Smooth muscle cell (in vitro differentiated cells): ENCODE data around the gene ZBP1. TPM values are rescaled to one million over a fixed set of nuclear protein-coding genes. Genes with fewer than 3 reads are reported as not detected.

Experiments used
- DNase-seq: peaks from one replicate; lab custom pipeline; 2025; ENCODE audit not compliant: unreplicated experiment; lab: John Stamatoyannopoulos, UW
- H2AFZ ChIP-seq: fragments of 200-600 bp; sonication (generic); 2 replicates; pipeline ENCODE4 v1.6.0; 2016; ENCODE audit warnings: antibody characterized with exemption, low read depth, mild to moderate bottlenecking
- H3F3A ChIP-seq: fragments of 200-600 bp; sonication (generic); 2 replicates; pipeline ENCODE4 v1.6.0; 2017; ENCODE audit warnings: antibody characterized with exemption, low read depth
- H3K27ac ChIP-seq: fragments of 200-600 bp; sonication (generic); 2 replicates; pipeline ENCODE4 v1.5.1; 2016; ENCODE audit warnings: low read depth, mild to moderate bottlenecking
- H3K27me3 ChIP-seq: fragments of 200-600 bp; sonication (generic); 2 replicates; pipeline ENCODE4 v1.6.1; 2016; ENCODE audit warnings: low read depth, mild to moderate bottlenecking
- H3K36me3 ChIP-seq: fragments of 200-600 bp; sonication (generic); 2 replicates; pipeline ENCODE4 v1.5.1; 2016; ENCODE audit warnings: low read depth
- H3K4me1 ChIP-seq: fragments of 200-600 bp; sonication (generic); 2 replicates; pipeline ENCODE4 v1.5.1; 2016; ENCODE audit warnings: low read depth
- H3K4me2 ChIP-seq: fragments of 200-600 bp; sonication (generic); 2 replicates; pipeline ENCODE4 v1.6.0; 2016; ENCODE audit warnings: mild to moderate bottlenecking
- H3K4me3 ChIP-seq: fragments of 200-600 bp; sonication (generic); 2 replicates; pipeline ENCODE4 v1.5.1; 2016; ENCODE audit warnings: mild to moderate bottlenecking
- H3K79me2 ChIP-seq: fragments of 200-600 bp; sonication (generic); 2 replicates; pipeline ENCODE4 v1.6.0; 2016; ENCODE audit warnings: low read depth, mild to moderate bottlenecking
- H3K9ac ChIP-seq: fragments of 200-600 bp; sonication (generic); 2 replicates; pipeline ENCODE4 v1.6.0; 2016; ENCODE audit warnings: low read depth
- H3K9me3 ChIP-seq: fragments of 200-600 bp; sonication (generic); replicated peaks from 2 replicates; pipeline ENCODE4 v1.5.1; 2016; ENCODE audit warnings: low read depth
- H4K20me1 ChIP-seq: fragments of 200-600 bp; sonication (generic); 2 replicates; pipeline ENCODE4 v1.6.0; 2016; ENCODE audit warnings: low read depth
- WGBS: methylation state at CpG from one replicate; pipeline ENCODE4 v1.1.7; 2016; ENCODE audit warnings: low lambda C conversion rate; 5-methylcytosine and 5-hydroxymethylcytosine counted together
- polyA plus RNA-seq: library from polyadenylated mRNA; unstranded; fragments of >200 nt; fragmentation: Nextera tagmentation; extraction: Ambion mirVana; gene quantifications from 2 replicates; pipeline ENCODE4 v1.2.1, GENCODE V29; 2016
- total RNA-seq: library from RNA; depleted of rRNA; stranded (reverse); fragments of >200 nt; gene quantifications from 2 replicates; pipeline ENCODE4 v1.2.3, GENCODE V29; 2014
- TF ChIP-seq, protein P1 (sequence below): fragments of 200-600 bp; sonication (generic); IDR thresholded peaks from 2 replicates; pipeline ENCODE4 v1.5.1; 2017; ENCODE audit warnings: borderline replicate concordance, mild to moderate bottlenecking, antibody characterized with exemption; ENCODE audit not compliant: insufficient read depth, poor library complexity, severe bottlenecking

The ZBP1 gene
- total and polyA plus RNA-seq, 2 experiments from 2014 or later, result not detected

DNA sequence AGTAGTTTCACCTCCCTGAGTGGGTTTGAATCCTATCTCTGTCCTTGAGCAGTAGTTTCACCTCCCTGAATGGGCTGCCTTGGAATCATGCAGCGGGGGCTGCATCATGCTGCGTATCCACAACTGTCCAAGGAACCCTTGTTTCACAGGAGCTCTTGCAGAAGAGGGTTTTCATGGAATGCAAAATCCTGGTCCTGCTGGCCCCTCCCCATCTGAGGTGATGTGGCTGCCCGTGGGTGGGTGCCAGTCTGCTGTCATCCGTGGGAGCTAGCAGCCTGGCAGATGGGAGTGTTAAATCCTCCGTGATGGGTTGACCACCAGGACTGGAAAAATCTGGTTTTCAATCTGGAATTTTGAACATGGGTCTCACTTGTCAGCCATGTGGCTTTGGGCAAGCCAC lies 21.7 kb downstream of the ZBP1 start:
- 71% methylated on average over 5 of the region's 5 CpGs for WGBS
- TF ChIP-seq, protein P1, sequence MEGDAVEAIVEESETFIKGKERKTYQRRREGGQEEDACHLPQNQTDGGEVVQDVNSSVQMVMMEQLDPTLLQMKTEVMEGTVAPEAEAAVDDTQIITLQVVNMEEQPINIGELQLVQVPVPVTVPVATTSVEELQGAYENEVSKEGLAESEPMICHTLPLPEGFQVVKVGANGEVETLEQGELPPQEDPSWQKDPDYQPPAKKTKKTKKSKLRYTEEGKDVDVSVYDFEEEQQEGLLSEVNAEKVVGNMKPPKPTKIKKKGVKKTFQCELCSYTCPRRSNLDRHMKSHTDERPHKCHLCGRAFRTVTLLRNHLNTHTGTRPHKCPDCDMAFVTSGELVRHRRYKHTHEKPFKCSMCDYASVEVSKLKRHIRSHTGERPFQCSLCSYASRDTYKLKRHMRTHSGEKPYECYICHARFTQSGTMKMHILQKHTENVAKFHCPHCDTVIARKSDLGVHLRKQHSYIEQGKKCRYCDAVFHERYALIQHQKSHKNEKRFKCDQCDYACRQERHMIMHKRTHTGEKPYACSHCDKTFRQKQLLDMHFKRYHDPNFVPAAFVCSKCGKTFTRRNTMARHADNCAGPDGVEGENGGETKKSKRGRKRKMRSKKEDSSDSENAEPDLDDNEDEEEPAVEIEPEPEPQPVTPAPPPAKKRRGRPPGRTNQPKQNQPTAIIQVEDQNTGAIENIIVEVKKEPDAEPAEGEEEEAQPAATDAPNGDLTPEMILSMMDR, result no peak

GRCh38 chr20:57598060-57598459 lies 22.2 kb downstream of the ZBP1 start:
- Histone ChIP-seq H3K27ac (no peak overlapping the region), H3K9me3 (no peaks in the 10 kb centered on the region), H3K36me3 (no peaks in the 10 kb centered on the region), H3K27me3 (no peaks in the 10 kb centered on the region), H3K4me2 (no peak overlapping the region), H4K20me1 (no peaks in the 10 kb centered on the region), H3K4me1 (no peaks in the 10 kb centered on the region), H2AFZ (no peak overlapping the region), H3K4me3 (no peak overlapping the region), H3K79me2 (no peaks in the 10 kb centered on the region), H3F3A (no peaks in the 10 kb centered on the region), H3K9ac (no peak overlapping the region)
- 55% methylated on average over 6 of the region's 10 CpGs for WGBS
- DNase-seq, result no peak
- TF ChIP-seq, protein P1, result no peak

More for the DNA sequence above, 21.7 kb downstream of the ZBP1 start:
- Histone ChIP-seq H3K9me3 (no peaks in the 10 kb centered on the region), H3K79me2 (no peaks in the 10 kb centered on the region), H3K4me2 (no peak overlapping the region), H3F3A (no peaks in the 10 kb centered on the region), H3K9ac (no peak overlapping the region), H2AFZ (no peak overlapping the region), H3K4me1 (no peaks in the 10 kb centered on the region), H3K27me3 (no peaks in the 10 kb centered on the region), H4K20me1 (no peaks in the 10 kb centered on the region), H3K36me3 (no peaks in the 10 kb centered on the region), H3K27ac (no peak overlapping the region), H3K4me3 (no peak overlapping the region)
- no peak for DNase-seq

- no peak overlapping the region for H3K9ac ChIP-seq
- TF ChIP-seq, protein P1, result peak; percentile 98
- H3K4me3 ChIP-seq, result no peak overlapping the region
- H3K27me3 ChIP-seq, result no peaks in the 10 kb centered on the region
- no peak overlapping the region for H3K27ac ChIP-seq
- H3K79me2 ChIP-seq, result no peaks in the 10 kb centered on the region
- DNase-seq, result peak; percentile 22
- no peaks in the 10 kb centered on the region for H3K9me3 ChIP-seq
- no peak overlapping the region for H2AFZ ChIP-seq
- no peaks in the 10 kb centered on the region for H3K4me1 ChIP-seq
- no peaks in the 10 kb centered on the region for H4K20me1 ChIP-seq
- 72% methylated on average over 13 of the region's 39 CpGs for WGBS
- H3F3A ChIP-seq, result no peaks in the 10 kb centered on the region
- H3K36me3 ChIP-seq, result no peaks in the 10 kb centered on the region
- H3K4me2 ChIP-seq, result peak overlapping the region; percentile 78
Observed at GRCh38 chr20:57596998-57597939, 23.0 kb downstream of the ZBP1 start.
